ENCODE results near the gene HOOK1. TPM values are rescaled to one million over a fixed set of nuclear protein-coding genes. Genes with fewer than 3 reads are reported as not detected.

Gene HOOK1
- total and polyA plus RNA-seq, 2 of the 13 experiments (the other 11 are each of a cell fraction or from before 2014, with no cell fraction given) = 11.3 to 24.2 TPM

GRCh38 chr1:59769736-59770095 lies 45.0 kb upstream of the HOOK1 start (continued):
- TF ChIP-seq PRDM10 (CRISPR knock-in tag; IDR thresholded peaks at IDR 0.05; ENCODE audit: low read depth) (no peak), POLR2AphosphoS2 (IDR thresholded peaks at IDR 0.05; ENCODE audit: low read depth, low read length) (no peak), ZNF343 (CRISPR knock-in tag; IDR thresholded peaks at IDR 0.05) (no peak)

- no peak overlapping the region for H3K4me3 ChIP-seq (replicated peaks in 1 of 3; ENCODE audit: insufficient read depth in 1 of 3, low read depth in 2 of 3, low read length in 3 of 3)
- no peaks in the 10 kb centered on the region for H3K79me2 ChIP-seq (ENCODE audit: insufficient read depth, low read length)
- H3K9me3 ChIP-seq (ENCODE audit: low read length) = no peaks in the 10 kb centered on the region
- FAIRE-seq = no peak
- no peaks in the 10 kb centered on the region for H3K27me3 ChIP-seq (ENCODE audit: control insufficient read depth in 1 of 2, insufficient read depth in 2 of 2, low read length in 2 of 2)
- no peak overlapping the region for H3K4me2 ChIP-seq (ENCODE audit: low read depth, low read length)
- intact Hi-C loops (cut with micrococcal nuclease; ENCODE audit: unreplicated experiment) = no loop called here
- H3K4me1 ChIP-seq (ENCODE audit: insufficient read depth, low read length) = peaks cover 11% of the 10 kb centered on the region
- ATAC-seq = no peak
- POLR2A ChIA-PET = no interaction called here
- no peak overlapping the region for H3K27ac ChIP-seq (ENCODE audit: extremely low read length, insufficient read depth, low read length)
- H3K36me3 ChIP-seq (replicated peaks in 1 of 2; ENCODE audit: control insufficient read depth in 1 of 2, insufficient read depth in 2 of 2, low read length in 2 of 2) = no peaks in the 10 kb centered on the region
- H2AFZ ChIP-seq (ENCODE audit: low read length) = no peak overlapping the region
- no TSS peak for BruUV-seq (replicated peaks)
- in situ Hi-C loops (cut with HindIII; ENCODE audit: extremely low pct_ligation_motif_present, low pct_unique_long_range_greater_than_20kb) = no loop called here
- CTCF ChIA-PET (ENCODE audit: low intra/inter-chr PET ratio, low total read pairs) = no interaction called here
- 89% methylated on average over 3 of the region's 3 CpGs for WGBS (ENCODE audit: low lambda C conversion rate)
- DNase-seq (ENCODE audit: low spot score) = no peak
- no peaks in the 10 kb centered on the region for H4K20me1 ChIP-seq (ENCODE audit: insufficient read depth, low read length)
- no peak overlapping the region for H3K9ac ChIP-seq (ENCODE audit: insufficient read depth, low read depth, low read length)
- TF ChIP-seq ZNF292 (CRISPR knock-in tag; IDR thresholded peaks at IDR 0.05; ENCODE audit: borderline replicate concordance, low read depth) (no peak), FOXP4 (CRISPR knock-in tag; IDR thresholded peaks at IDR 0.05) (no peak), GATA4 (IDR thresholded peaks at IDR 0.05; ENCODE audit: borderline replicate concordance, low read depth) (no peak), ZSCAN25 (CRISPR knock-in tag; IDR thresholded peaks at IDR 0.05) (no peak), ZNF766 (CRISPR knock-in tag; IDR thresholded peaks at IDR 0.05; ENCODE audit: borderline replicate concordance) (no peak), SRSF4 (IDR thresholded peaks at IDR 0.05; ENCODE audit: low read depth, low read length, poor library complexity, severe bottlenecking) (no peak)
- TF ChIP-seq, protein P1, sequence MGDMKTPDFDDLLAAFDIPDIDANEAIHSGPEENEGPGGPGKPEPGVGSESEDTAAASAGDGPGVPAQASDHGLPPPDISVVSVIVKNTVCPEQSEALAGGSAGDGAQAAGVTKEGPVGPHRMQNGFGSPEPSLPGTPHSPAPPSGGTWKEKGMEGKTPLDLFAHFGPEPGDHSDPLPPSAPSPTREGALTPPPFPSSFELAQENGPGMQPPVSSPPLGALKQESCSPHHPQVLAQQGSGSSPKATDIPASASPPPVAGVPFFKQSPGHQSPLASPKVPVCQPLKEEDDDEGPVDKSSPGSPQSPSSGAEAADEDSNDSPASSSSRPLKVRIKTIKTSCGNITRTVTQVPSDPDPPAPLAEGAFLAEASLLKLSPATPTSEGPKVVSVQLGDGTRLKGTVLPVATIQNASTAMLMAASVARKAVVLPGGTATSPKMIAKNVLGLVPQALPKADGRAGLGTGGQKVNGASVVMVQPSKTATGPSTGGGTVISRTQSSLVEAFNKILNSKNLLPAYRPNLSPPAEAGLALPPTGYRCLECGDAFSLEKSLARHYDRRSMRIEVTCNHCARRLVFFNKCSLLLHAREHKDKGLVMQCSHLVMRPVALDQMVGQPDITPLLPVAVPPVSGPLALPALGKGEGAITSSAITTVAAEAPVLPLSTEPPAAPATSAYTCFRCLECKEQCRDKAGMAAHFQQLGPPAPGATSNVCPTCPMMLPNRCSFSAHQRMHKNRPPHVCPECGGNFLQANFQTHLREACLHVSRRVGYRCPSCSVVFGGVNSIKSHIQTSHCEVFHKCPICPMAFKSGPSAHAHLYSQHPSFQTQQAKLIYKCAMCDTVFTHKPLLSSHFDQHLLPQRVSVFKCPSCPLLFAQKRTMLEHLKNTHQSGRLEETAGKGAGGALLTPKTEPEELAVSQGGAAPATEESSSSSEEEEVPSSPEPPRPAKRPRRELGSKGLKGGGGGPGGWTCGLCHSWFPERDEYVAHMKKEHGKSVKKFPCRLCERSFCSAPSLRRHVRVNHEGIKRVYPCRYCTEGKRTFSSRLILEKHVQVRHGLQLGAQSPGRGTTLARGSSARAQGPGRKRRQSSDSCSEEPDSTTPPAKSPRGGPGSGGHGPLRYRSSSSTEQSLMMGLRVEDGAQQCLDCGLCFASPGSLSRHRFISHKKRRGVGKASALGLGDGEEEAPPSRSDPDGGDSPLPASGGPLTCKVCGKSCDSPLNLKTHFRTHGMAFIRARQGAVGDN (CRISPR knock-in tag; IDR thresholded peaks at IDR 0.05) = no peak
- TF ChIP-seq, protein P2, sequence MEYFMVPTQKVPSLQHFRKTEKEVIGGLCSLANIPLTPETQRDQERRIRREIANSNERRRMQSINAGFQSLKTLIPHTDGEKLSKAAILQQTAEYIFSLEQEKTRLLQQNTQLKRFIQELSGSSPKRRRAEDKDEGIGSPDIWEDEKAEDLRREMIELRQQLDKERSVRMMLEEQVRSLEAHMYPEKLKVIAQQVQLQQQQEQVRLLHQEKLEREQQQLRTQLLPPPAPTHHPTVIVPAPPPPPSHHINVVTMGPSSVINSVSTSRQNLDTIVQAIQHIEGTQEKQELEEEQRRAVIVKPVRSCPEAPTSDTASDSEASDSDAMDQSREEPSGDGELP (IDR thresholded peaks at IDR 0.05; ENCODE audit: borderline replicate concordance, low read depth) = no peak
Measured at GRCh38 chr1:59771361-59771760, 43.4 kb upstream of the HOOK1 start.

All from HepG2 (cell line).